Mesothelial cell of epicardium (in vitro differentiated cells): ENCODE data around the gene TRMT10B. TPM values are rescaled to one million over a fixed set of nuclear protein-coding genes. Genes with fewer than 3 reads are reported as not detected.

Experiments used
- DNase-seq, 2 experiments: peaks; one replicate each; pipeline ENCODE4 v3.0.0; 2021; ENCODE audit warnings: low spot score in 2 of 2; ENCODE audit not compliant: unreplicated experiment in 2 of 2
- H3K27ac Mint-ChIP-seq: 2 replicates; pipeline ENCODE4 v1.8.0; 2021; ENCODE audit warnings: mixed read lengths
- H3K27me3 Mint-ChIP-seq: 2 replicates; pipeline ENCODE4 v1.8.0; 2021; ENCODE audit warnings: low read depth, mixed read lengths
- H3K36me3 Mint-ChIP-seq: 2 replicates; pipeline ENCODE4 v1.8.0; 2021; ENCODE audit warnings: mixed read lengths
- H3K4me1 Mint-ChIP-seq: 2 replicates; pipeline ENCODE4 v1.8.0; 2021; ENCODE audit warnings: mixed read lengths
- H3K4me3 Mint-ChIP-seq: 2 replicates; pipeline ENCODE4 v1.8.0; 2021; ENCODE audit warnings: mild to moderate bottlenecking, moderate library complexity, mixed read lengths
- H3K9me3 Mint-ChIP-seq: 2 replicates; pipeline ENCODE4 v1.8.0; 2021; ENCODE audit warnings: mixed read lengths
- total RNA-seq: library from RNA; stranded (reverse); gene quantifications from 3 replicates; pipeline ENCODE4 v1.2.1, GENCODE V29; 2021
- TF ChIP-seq, protein P1 (sequence below): fragments of 200-600 bp; sonication (generic); IDR thresholded peaks from one replicate; pipeline ENCODE4 v1.5.0; 2021; ENCODE audit warnings: antibody characterized with exemption; ENCODE audit not compliant: unreplicated experiment

The TRMT10B gene
- total RNA-seq, 1 donor from 2014 or later, result 11.0 TPM

GRCh38 chr9:37740631-37741328 is 12.8 kb upstream of the TRMT10B start:
- H3K9me3 Mint-ChIP-seq, result no peaks in the 10 kb centered on the region
- DNase-seq, result no peak
- TF ChIP-seq, protein P1, sequence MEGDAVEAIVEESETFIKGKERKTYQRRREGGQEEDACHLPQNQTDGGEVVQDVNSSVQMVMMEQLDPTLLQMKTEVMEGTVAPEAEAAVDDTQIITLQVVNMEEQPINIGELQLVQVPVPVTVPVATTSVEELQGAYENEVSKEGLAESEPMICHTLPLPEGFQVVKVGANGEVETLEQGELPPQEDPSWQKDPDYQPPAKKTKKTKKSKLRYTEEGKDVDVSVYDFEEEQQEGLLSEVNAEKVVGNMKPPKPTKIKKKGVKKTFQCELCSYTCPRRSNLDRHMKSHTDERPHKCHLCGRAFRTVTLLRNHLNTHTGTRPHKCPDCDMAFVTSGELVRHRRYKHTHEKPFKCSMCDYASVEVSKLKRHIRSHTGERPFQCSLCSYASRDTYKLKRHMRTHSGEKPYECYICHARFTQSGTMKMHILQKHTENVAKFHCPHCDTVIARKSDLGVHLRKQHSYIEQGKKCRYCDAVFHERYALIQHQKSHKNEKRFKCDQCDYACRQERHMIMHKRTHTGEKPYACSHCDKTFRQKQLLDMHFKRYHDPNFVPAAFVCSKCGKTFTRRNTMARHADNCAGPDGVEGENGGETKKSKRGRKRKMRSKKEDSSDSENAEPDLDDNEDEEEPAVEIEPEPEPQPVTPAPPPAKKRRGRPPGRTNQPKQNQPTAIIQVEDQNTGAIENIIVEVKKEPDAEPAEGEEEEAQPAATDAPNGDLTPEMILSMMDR, result no peak
- H3K36me3 Mint-ChIP-seq, result no peaks in the 10 kb centered on the region
- H3K4me3 Mint-ChIP-seq, result no peak overlapping the region
- H3K4me1 Mint-ChIP-seq, result no peaks in the 10 kb centered on the region
- H3K27me3 Mint-ChIP-seq, result peaks cover 20% of the 10 kb centered on the region
- no peak overlapping the region for H3K27ac Mint-ChIP-seq

DNA sequence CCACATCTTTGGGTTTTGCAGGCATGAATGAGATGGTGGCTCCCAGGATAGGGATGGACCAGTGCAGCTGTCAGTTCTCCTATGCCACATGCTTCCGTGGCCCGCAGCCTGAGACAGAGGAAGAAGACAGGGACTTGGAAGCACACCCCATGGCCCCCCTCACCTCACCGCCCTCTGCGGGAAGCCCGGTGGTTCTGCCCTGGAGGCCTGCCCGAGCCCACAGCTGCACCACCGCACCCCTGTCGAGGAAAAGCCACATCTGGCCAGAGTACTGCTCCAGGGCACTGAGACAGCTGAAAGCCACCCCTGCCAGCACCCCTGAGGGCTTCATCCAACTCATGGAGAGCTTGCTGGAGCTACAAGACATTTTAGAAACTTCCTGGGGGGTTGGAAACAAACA is 7.6 kb upstream of the TRMT10B start:
- H3K27ac Mint-ChIP-seq, result no peak overlapping the region
- H3K9me3 Mint-ChIP-seq, result no peaks in the 10 kb centered on the region
- H3K27me3 Mint-ChIP-seq, result peaks cover 8% of the 10 kb centered on the region
- no peaks in the 10 kb centered on the region for H3K36me3 Mint-ChIP-seq
- TF ChIP-seq, protein P1, result no peak
- H3K4me1 Mint-ChIP-seq, result peaks cover 4% of the 10 kb centered on the region
- H3K4me3 Mint-ChIP-seq, result no peak overlapping the region
- DNase-seq, result no peak

DNA sequence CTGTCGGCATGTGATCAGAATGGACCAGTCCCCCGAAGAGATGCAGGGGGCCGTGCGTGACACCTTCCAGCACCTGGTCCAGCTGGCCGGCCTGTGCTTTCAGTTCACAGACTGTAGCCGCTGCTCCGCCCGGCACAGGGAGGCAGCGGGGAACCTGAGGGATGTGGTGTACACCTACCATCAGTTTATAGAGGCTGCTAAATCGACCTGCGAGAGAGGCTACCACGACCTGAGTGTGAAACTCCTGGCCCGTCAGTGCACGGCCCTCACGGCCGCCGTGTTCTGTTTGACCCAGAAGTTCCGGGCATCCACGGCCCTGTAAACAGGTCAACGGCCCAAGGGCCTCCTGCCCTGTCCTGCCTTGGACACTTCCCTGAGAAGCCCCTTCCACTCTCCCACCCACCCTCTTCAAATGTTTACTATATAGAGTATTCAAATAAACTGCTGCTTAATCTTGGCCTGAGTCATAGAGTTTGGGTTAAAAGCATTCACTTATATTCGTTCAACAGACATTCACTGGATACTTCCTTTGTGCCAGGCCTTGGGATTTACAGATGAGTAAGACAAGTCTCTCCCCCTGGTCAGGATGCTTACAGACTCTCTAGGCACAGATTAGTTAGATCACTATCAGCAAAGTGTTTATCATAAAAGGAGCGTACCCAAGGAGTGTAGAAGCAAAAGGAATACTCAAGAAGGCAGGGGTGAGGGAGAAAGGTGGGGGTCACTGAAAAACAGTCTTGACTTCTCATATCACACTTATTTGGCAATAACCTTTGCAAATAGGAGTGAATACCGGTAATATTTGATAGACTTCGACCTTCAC is 6.9 kb upstream of the TRMT10B start:
- H3K27ac Mint-ChIP-seq, result no peak overlapping the region
- no peak for DNase-seq
- peaks cover 4% of the 10 kb centered on the region for H3K4me1 Mint-ChIP-seq
- H3K4me3 Mint-ChIP-seq, result no peak overlapping the region
- no peaks in the 10 kb centered on the region for H3K9me3 Mint-ChIP-seq
- TF ChIP-seq, protein P1, result no peak
- H3K27me3 Mint-ChIP-seq, result peaks cover 8% of the 10 kb centered on the region
- H3K36me3 Mint-ChIP-seq, result no peaks in the 10 kb centered on the region

DNA sequence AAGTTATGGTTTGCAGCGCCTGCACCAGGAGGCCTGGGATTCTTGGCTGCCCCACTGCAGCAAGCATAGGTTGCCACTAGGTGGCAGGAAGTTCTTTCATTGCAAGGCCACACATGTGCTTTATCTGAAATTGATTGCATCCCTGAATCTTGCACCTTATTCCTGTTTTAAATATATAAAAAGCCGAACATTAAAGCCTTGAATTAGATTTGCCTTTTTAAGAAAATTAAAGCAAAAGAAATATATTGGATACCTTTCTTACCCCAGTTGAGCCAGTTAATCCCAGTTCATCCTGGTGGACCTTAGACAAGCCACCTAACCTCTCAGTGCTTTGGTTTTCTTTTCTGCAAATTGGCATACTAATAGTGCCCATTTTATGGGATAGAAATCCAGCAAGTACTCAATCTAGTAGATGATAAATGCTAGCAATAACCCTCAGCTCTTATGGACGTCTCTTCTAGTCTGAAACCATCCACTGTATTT is 6.3 kb upstream of the TRMT10B start:
- no peak overlapping the region for H3K4me3 Mint-ChIP-seq

DNA sequence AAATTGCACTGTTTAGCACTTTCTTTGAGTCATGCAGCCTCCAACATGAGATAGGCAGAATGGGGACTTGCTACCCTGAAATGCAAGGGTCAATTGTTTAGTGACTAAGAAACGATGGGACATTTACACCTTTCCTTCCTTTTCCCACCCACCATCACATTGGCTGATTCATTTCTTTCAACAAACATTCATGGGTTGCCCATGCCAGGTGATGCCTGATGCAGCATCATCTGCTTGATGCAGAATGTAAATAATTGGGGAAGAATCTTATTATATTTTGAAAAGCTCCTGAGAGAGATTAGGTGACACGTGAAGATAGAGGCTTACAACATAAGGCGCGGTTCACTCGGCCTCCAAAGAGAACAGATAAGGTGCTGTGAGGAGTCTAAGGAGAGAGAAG is 4.5 kb upstream of the TRMT10B start:
- no peak for DNase-seq
- peaks cover 8% of the 10 kb centered on the region for H3K4me1 Mint-ChIP-seq
- peaks cover 8% of the 10 kb centered on the region for H3K27me3 Mint-ChIP-seq
- no peak overlapping the region for H3K4me3 Mint-ChIP-seq
- TF ChIP-seq, protein P1, result no peak
- no peak overlapping the region for H3K27ac Mint-ChIP-seq
- peaks cover 6% of the 10 kb centered on the region for H3K9me3 Mint-ChIP-seq
- H3K36me3 Mint-ChIP-seq, result no peaks in the 10 kb centered on the region

More for the DNA sequence above, 6.3 kb upstream of the TRMT10B start:
- no peak overlapping the region for H3K27ac Mint-ChIP-seq
- peaks cover 4% of the 10 kb centered on the region for H3K4me1 Mint-ChIP-seq
- peaks cover 8% of the 10 kb centered on the region for H3K27me3 Mint-ChIP-seq
- no peaks in the 10 kb centered on the region for H3K36me3 Mint-ChIP-seq
- H3K9me3 Mint-ChIP-seq, result no peaks in the 10 kb centered on the region
- TF ChIP-seq, protein P1, result peak; percentile 82
- DNase-seq, result peak in 1 of 2 experiments; percentile 64
